GM19438 (cell line): Measurements from ENCODE around the gene MAPK8.
"Not testable (repeated sequence)": the region's sequence is repeated elsewhere in the genome, so short reads cannot be mapped to it uniquely, and the experiment has no call there.

Source experiments
- ATAC-seq: cut with Tn5 transposase; IDR thresholded peaks from one replicate; pipeline ENCODE4 v1.9.1; 2021; ENCODE audit warnings: low read depth; ENCODE audit not compliant: unreplicated experiment

The MAPK8 gene

DNA sequence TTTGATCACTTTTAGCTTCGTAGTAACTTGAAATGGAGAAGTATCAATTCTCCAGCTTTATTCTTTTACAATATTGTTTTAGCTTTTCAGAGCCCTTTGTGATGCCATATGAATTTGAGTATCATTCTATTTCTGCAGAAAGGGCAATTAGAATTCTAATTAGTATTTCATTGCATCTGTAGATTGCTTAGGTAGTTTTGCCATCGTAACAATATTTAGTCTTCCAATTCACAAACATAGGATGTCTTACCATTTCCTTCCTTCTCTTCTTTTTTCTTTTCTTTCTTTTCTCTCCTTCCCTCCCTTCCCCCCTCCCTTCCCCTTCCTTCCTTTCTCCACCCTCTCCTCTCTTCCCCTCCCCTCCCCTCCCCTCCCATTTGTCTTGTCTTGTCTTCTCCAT is 105.0 kb downstream of the MAPK8 start:
- no peak for ATAC-seq

DNA sequence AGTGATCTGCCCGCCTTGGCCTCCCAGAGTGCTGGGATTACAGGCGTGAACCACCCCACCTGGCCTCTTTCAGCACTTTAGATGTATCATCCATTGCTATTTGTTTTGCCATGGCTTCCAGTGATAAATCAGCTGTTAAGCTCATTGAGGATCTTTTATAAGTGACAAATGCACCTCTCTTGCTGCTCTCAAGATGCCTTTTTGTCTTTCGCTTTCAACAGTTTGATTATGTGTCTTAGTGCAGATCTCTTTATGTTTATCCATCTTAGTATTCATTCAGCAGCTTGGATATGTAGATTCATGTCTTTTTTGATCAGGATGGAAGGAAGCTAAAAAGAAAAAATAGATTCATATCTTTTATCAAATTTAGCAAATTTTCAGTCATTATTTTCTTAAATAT is 105.6 kb downstream of the MAPK8 start:
- ATAC-seq, result no peak

DNA sequence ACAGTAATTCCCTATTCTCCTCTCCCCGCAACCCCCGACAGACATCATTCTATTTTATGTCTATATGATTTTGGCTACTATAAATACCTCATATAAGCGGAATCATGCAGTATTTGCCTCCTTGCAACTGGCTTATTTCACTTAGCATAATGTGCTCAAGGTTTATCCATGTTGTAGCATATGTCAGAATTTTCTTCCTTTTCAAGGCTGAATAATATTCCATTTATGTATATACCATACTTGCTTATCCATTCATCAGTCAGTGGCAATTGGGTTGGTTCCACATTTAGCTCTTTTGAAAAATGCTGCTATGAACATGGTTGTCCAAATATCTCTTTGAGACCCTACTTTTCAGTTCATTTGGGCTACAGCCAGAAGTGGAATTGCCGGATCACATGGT is 106.5 kb downstream of the MAPK8 start:
- ATAC-seq, result no peak

DNA sequence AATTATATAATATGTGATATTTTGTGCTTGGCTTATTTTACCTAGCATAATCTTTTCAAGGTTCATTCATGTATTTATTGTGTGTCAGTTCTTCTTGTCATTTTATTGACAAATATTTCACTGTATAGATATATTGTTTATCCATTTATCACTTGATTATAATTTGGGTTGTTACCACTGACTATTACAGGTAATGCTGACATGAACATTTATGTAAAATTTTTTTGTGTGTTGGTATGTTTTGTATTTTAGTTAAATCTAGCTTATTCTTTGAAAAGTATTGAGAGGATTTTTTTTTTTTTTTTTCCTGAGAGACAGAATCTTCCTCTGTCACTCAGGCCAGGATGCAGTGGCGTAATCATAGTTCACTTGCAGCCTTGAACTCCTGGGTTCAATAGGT is 107.7 kb downstream of the MAPK8 start:
- no peak for ATAC-seq

DNA sequence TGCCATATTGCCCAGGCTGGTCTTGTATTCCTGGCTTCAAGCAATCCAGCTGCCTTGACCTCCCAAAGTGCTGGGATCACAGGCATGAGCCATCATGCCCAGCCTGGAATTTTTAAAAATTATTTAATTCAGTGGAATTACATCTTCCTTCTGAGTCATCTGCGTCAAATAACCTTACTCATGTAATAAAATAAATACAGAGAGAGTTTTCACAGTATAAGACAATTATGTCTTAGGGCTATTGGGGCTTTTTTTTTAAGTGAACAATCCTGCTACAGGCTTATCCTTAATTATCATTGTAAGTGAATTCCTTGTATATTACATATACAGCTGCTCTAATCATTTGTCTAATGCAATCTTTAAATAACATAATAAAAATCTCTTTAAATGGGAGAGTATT is 108.3 kb downstream of the MAPK8 start:
- ATAC-seq, result no peak

DNA sequence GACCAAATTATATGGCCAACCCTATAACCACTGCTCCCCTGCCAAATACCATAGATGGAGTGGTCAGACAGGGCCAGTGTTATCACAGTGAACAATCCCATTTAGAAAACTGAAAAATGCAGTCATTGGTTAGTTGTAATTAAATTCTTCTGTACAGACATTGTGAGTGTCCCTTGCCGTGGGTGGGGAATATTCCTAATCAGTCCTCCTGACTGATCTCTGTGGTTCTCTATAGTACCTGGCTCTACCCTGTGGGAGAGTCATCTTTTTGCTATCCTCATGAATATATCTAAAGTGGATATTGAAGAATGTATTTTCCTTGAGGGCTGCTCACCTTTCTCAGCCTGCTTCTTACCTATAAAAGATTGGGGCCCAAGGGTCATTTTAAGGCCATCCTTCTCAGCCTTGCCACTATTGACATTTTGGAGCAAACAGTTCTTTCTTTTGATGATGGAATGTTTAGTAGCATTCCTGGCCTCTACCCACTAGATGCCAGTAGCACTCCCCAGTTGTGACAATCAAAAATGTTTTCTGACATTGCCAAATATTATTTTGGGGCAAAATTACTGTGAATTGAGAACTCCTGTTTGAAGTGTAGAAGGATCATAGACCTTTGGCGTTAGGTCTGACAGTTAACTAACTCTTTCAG is 110.2 kb downstream of the MAPK8 start:
- ATAC-seq, result no peak

DNA sequence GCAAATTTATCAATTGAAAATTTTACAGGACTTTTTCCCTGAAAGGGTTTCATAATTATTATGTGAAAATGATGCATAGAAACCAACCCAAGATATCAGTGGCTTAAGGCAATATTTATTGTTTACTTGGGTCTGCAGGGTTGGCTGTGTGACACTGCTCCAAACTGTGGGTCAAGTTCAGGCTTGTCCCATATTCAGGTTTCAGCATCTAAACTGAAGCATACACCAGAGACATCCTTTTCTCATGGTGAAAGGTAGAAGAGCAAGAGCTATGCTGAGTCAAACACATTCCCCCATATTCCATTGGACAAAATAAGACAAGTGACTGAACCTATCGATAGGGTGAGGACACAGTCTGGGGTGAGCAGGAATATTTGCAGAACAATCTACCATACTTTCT is 110.9 kb downstream of the MAPK8 start:
- no peak for ATAC-seq

DNA sequence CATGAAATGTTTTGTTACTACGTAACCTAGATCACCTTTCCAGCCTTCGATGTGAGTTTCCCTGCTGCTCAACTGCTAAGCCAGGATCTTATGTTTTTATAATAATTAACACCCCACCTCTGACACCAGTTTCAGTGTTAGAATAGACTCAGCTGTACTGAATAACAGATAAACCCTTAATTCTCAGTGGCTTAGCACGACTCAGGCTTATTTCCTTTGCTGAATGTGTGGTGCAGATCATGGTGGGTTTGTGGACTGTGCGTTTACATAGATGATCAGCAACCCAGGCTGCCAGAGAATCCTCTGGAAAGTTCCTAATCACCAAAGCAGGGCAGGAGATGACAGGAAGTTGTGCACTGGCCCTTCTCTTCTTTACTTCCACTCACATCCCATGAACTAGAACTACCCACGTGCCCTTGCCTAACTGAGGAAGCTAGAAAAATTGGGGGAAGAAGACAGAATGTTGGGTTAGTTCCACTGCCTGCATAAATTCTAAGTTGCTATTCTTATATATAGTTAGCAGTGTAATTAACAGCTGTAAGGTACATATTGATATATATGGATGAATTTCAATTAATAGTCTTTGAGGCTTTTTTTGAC is 111.8 kb downstream of the MAPK8 start:
- ATAC-seq, result no peak

DNA sequence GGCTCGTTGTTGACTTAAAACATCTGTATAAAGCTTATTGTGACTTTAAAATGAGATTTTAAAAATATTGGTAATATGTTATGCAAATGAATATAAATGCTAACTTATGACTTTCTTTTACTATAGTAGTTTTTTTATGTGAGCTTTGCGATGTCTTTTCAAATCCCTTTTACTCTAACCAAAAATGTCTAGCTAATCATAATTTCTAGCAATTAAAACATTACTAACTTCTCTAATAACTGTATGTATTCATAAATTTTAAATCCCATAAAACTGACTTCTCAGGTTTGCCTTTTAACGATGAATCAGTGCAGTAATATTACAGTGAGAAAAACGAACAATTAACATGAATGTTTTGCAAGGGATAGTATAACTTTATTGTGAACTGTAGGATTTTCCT is 113.2 kb downstream of the MAPK8 start:
- no peak for ATAC-seq

DNA sequence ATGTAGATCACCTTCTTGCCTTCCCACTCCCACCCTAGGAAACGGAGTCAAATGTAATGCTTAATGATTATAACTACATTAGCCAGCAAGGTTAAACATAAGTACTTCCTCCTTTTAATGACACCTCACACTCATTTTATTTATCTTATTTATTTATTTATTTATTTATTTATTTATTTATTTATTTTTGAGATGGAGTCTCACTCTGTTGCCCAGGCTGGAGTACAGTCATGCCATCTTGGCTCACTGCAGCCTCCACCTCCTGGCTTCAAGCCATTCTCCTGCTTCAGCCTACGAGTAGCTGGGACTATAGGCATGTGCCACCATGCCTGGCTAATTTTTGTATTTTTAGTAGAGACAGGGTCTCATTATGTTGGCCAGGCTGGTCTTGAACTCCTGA is 115.4 kb downstream of the MAPK8 start:
- ATAC-seq, result not testable (repeated sequence)

DNA sequence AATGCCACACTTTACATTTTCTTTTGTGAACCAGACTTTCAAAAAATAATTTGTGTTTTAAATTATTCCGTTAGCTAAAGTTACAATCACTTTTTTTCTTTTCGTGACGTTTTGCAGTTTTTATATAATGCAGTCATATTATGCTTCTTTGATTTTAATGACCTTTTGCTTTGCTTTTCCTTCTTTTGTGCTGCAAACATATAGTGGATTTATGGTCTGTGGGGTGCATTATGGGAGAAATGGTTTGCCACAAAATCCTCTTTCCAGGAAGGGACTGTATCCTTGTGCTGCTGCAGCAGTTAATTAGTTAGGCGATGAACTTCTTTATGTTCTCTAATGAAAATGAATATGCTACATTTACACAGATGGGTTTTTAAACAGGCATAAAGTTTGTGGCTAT is 117.4 kb downstream of the MAPK8 start:
- no peak for ATAC-seq

DNA sequence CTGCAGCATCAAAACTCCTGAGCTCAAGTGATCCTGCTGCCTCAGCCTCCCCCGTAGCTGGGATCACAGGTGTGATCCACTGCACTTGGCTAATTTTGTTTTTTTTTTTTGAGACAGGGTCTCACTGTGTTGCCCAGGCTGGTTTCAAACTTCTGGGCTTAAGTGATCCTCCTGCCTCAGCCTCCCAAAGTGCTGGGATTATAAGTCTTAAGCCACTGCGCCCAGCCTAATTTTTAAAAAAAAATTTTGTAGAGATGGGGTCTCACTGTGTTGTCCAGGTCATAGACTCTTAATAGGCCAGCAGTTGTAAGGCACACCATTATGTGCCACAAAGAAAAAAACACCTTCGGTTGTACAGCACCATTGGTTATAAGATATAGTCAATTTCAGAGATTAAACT is 122.4 kb downstream of the MAPK8 start:
- ATAC-seq, result no peak

DNA sequence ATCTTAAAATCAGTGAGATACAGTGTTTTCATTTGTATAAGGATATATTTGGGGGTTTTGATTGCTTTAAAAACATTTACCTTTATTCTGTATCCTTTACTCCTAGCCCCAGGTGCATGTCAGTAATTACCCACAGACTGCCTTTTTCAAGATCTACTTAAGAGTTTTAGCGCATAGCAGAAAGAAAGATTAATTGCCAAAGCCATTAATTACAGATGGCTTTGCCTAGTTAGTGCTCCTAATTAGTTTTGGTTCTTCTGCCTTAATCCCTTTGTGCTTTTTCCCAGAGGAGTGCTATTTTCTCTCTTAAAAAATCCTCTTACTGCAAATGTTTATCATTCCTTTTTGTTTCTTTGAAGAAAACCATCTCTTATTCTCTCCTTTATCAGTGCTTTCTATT is 122.8 kb downstream of the MAPK8 start:
- ATAC-seq, result no peak

DNA sequence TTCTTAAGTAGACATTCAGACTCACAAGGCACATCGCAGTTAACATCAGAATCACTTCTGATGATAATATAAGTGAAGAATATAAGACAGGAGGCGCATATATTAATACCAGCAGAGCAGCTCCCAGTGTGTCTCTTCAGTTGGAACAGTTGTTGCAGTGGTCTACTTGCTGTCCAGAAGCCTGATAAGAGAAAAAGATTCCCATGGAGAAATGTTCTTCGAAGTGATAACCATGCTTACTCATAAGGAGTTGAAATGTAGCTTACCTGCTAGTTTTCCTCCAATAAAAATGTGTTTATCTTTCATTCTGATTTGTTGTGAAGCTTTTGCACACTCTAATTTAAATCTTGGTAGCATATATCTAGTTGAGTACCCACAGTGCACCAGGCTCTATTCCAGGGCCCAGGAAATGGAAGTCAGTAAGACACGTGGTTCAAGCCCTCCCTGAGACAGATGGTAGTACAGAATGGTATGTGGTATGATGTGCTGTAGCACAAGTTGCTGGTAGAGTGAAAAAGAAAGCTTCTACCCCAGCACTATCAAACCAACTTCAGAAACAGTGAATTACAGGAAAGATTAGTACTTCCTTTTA is 124.0 kb downstream of the MAPK8 start:
- no peak for ATAC-seq

DNA sequence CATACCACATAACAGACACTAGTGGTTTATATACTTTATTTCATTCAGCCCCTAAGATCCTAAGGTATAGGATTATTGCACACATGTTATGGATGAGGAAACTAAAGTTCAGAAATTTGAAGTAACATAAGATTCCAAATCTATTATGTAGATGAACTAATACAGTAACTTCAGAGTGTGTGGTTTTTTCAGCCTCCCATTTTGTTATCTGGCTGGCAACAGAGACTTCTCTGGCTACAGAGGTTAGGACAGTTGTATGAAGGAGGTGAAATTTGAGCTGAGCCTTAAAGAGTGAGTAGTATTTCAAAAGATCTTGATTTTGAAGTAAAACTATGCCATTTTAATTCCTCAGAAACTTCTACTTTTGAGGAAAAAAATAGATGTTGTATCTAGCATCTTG is 125.4 kb downstream of the MAPK8 start:
- ATAC-seq, result no peak

DNA sequence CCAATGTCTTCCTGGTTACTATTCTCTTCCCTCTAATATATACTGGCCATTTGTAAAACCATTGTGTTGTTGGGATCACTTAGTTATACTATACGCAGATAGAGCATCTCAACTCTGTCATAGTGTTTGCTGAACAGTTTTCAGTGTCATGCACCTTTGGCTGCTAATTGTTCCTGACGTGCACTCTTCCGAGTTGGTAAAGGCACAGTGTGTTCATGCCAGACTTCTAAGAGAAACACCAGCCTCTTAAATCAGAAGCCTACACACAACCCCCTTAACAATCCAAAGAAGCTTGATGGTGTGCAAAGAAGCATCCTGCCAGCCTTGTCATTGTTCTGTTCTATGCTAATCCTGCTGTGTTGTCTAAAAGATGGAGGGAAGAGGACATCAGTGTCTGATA is 131.1 kb downstream of the MAPK8 start:
- ATAC-seq, result no peak

DNA sequence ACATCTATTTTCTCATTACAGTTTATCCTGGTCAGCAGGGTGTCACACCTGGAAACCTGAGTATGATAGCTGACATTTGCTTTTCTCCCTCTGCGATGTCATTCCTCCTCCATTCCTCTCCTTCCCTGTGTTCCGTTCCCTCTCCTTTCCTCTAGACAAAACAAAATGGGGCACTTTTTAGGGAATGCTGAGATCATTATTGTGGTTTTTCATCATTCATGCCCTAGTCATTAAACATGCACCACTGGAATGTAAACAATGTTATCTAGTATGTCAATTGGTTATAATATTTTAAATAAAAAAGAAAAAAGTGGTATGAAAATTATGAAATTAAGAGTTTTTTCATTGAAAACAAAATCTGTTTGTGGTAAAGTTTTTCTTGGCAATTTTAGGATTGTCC is 132.6 kb downstream of the MAPK8 start:
- no peak for ATAC-seq

DNA sequence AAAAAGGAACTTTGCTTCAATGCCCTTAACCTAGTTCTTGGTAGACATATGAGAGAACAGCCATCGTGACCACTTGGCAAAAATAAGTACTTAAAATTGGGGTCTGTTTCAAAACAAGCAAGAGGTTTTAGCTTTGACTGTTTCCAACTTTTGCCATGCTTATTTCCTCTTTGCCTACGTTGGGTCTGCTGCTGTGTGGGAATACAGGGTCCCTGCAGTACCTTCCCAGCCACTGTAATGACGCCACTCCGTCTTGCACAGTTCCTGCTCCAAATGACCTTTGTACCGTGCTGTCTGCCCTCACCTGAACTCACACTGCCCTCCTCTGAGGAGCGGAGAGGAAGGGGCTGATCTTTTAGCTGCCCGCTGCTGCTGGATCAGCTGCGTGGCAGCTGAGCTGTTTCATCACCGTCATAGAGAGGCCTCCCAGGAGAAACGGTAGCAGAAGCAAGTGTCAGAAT is 133.1 kb downstream of the MAPK8 start:
- no peak for ATAC-seq

DNA sequence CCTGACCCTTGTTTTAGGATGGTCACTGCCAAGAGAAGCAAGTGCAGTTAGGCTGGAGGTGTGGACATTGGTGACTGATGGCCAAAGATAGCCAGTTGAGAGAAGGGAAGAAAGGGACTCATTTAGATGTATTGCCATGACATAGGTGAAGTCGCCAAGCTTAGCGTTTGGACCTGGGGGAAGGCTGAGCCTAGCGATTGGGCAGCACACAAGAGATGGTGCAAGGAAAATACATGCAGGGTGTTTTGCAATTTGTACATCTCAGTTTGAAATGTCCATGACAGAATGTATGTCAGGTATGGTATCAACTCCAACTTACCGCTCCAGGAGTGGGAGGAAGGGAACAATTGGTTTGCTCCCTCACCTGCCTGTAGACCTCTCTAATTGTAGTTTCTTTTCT is 134.3 kb downstream of the MAPK8 start:
- no peak for ATAC-seq

DNA sequence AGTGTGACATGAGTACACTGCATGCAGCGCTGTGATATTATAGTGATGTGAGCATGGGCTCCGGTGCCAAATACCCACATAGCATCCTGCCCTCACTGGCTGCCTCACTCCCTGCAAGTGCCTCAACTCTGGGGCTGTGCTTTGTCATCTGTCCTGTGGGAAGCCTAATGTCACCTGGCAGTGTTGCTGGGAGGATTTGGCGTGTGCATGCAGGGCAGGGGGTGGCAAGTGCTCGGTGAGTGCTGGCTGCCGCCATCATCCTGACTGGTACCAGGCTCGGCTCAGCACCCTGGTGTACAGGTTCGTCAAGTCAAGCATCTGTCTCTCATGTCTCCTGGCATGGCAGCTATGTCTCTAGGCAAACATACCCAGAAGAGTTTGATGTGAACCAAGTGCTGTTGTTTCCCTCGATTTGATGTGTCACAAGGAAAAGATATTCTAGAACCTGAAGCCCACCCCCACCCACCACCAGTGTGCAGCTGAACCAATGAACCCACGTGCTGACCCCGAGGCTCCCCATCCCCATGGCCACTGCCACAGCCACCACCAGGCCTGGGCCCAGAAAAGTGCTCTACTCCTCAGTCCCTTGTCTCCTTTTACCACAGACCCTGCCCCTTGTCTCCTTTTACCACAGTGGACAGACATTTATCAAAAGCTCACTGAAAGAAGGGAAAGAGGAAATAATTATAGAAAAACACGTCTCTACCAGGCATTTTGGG is 135.8 kb downstream of the MAPK8 start:
- no peak for ATAC-seq

DNA sequence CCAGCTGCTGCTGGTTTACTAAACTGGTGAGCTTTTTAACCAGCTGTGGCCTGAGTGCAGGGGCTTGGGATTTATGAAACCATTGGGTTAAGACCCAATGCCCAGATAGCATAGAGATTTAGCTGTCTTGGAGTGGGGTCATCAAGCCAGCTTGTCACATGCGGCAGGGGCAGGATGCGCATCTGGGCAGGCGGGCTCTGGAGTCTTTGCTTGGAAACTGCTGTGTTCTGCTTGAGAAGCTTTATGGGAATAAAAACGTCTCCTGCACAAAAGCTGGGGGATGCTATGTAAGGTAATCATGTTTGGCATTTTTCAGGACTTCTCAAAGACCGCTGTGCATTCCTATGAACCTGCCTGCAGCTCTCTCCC is 136.3 kb downstream of the MAPK8 start:
- no peak for ATAC-seq

DNA sequence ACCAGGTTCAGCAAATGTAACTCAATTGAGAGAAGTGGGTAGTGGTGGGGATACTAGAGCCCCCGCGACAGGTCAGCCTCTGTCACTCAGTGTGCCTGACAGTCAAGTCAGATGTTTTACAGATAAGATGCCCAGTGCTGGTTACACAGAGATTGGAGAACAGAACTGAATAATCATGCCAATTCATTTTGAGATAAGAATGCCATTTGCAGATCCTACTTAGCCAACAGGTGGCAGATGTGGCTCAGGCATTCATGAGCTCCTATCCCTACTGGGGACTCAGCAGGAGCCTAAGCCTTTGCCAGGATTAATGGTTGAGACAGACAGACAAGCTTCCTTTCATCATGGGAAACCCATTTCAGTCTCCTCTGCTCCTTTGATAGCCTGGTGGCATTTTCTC is 137.8 kb downstream of the MAPK8 start:
- ATAC-seq, result no peak
